Superior temporal gyrus (tissue), 1 donor: ENCODE measurements around the gene KRTAP12-4.
"Not testable (repeated sequence)": the region's sequence is repeated elsewhere in the genome, so short reads cannot be mapped to it uniquely, and the experiment has no call there.

ENCODE experiments used
- DNase-seq: peaks from one replicate; pipeline ENCODE4 v3.0.0-alpha.2; 2016; ENCODE audit errors: extremely low spot score

KRTAP12-4 gene

GRCh38 chr21:44656868-44657267, 2.4 kb upstream of the KRTAP12-4 start:
- DNase-seq, result no peak

GRCh38 chr21:44653656-44654575, 543 bp downstream of the KRTAP12-4 start:
- no peak for DNase-seq

GRCh38 chr21:44653123-44653522, 1.3 kb downstream of the KRTAP12-4 start:
- DNase-seq, result no peak

- DNase-seq, result no peak
Measured at GRCh38 chr21:44650973-44651675, 3.3 kb downstream of the KRTAP12-4 start.

- DNase-seq, result no peak
Measured at GRCh38 chr21:44650265-44650972, 4.0 kb downstream of the KRTAP12-4 start.

GRCh38 chr21:44649521-44650100, 4.8 kb downstream of the KRTAP12-4 start:
- no peak for DNase-seq

- DNase-seq, result no peak
Measured at GRCh38 chr21:44648557-44649311, 5.7 kb downstream of the KRTAP12-4 start.

GRCh38 chr21:44647222-44647552, 7.3 kb downstream of the KRTAP12-4 start:
- no peak for DNase-seq

- not testable (repeated sequence) for DNase-seq
Measured at GRCh38 chr21:44646366-44647221, 7.9 kb downstream of the KRTAP12-4 start, which contains the start of gene KRTAP10-11. Gene KRTAP10-11, plus strand, starts transcription at chr21:44646414. Its CDS starts 45 bp downstream, at chr21:44646459.

GRCh38 chr21:44644878-44645277, 9.6 kb downstream of the KRTAP12-4 start:
- no peak for DNase-seq

GRCh38 chr21:44643741-44644310, 10.6 kb downstream of the KRTAP12-4 start:
- no peak for DNase-seq

- DNase-seq, result no peak
Measured at GRCh38 chr21:44640761-44641160, 13.7 kb downstream of the KRTAP12-4 start.

- no peak for DNase-seq
Measured at GRCh38 chr21:44639331-44639655, 15.2 kb downstream of the KRTAP12-4 start.

- not testable (repeated sequence) for DNase-seq
Measured at GRCh38 chr21:44638506-44639330, 15.7 kb downstream of the KRTAP12-4 start.

GRCh38 chr21:44637851-44638348, 16.6 kb downstream of the KRTAP12-4 start:
- not testable (repeated sequence) for DNase-seq

GRCh38 chr21:44637018-44637850, 17.2 kb downstream of the KRTAP12-4 start, which contains the start of gene KRTAP10-10:
Gene KRTAP10-10, plus strand, starts transcription at chr21:44637356. Its CDS starts 62 bp downstream, at chr21:44637418.
- DNase-seq, result no peak

- no peak for DNase-seq
Measured at GRCh38 chr21:44636209-44637017, 18.0 kb downstream of the KRTAP12-4 start.
